Breast epithelium (tissue), 4 donors: ENCODE data around the gene PDLIM3. TPM values are rescaled to one million over a fixed set of nuclear protein-coding genes. Genes with fewer than 3 reads are reported as not detected.

ENCODE experiments used
- DNase-seq, 2 donors: peaks; one replicate each; pipeline ENCODE4 v3.0.0-alpha.2; 2019; ENCODE audit warnings: low spot score in 2 of 2
- H3K27ac ChIP-seq, 2 donors: fragments of 200-600 bp; sonication (generic) in 1 of 2; one replicate each; pipeline ENCODE4 v1.5.1; 2016 to 2019; ENCODE audit warnings: mild to moderate bottlenecking in 1 of 2
- H3K27me3 ChIP-seq, 2 donors: fragments of 200-600 bp; sonication (generic) in 1 of 2; one replicate each; pipeline versions ENCODE4 v1.5.1 to v1.6.0; 2017 to 2019; ENCODE audit warnings: control low read depth in 1 of 2, mild to moderate bottlenecking in 1 of 2
- H3K36me3 ChIP-seq: fragments of 200-600 bp; one replicate; pipeline ENCODE4 v1.5.1; 2019
- H3K4me1 ChIP-seq, 2 donors: fragments of 200-600 bp; sonication (generic); one replicate each; pipeline ENCODE4 v1.5.1; 2016 to 2019; ENCODE audit warnings: control low read depth in 1 of 2
- H3K4me3 ChIP-seq, 3 donors: fragments of 200-600 bp; sonication (generic); 1 replicate in 2 of 3; 2 replicates in 1 of 3; pipeline ENCODE4 v1.5.1; 2016 to 2019; ENCODE audit warnings: mild to moderate bottlenecking in 3 of 3, moderate library complexity in 2 of 3
- H3K9me3 ChIP-seq, 2 donors: fragments of 200-600 bp; sonication (generic) in 1 of 2; one replicate each; pipeline ENCODE4 v1.5.1; 2016 to 2019; ENCODE audit warnings: control low read depth in 1 of 2
- POLR2A ChIP-seq: fragments of 450-650 bp; IDR thresholded peaks from one replicate; pipeline ENCODE4 v1.6.1; 2016; ENCODE audit warnings: antibody characterized with exemption, mild to moderate bottlenecking, moderate library complexity
- POLR2AphosphoS5 ChIP-seq, 3 donors: sonication (generic); formaldehyde crosslinking; IDR thresholded peaks; one replicate each; pipeline ENCODE4 v1.6.1; 2017; ENCODE audit warnings: antibody characterized with exemption in 3 of 3
- intact Hi-C: fragments of 100-400 bp; cut with DNase I; formaldehyde crosslinking; loops from one replicate; pipeline ENCODE4 v1.15.1; 2023; ENCODE audit warnings: low total_unique reads
- total RNA-seq, 3 donors: library from RNA; depleted of rRNA; stranded (reverse); fragments of >200 nt; gene quantifications; one replicate each; pipeline ENCODE4 v1.1.0, GENCODE V29; 2016
- TF ChIP-seq, protein P1 (sequence below), 3 donors: fragments of 450-650 bp; IDR thresholded peaks; one replicate each; pipeline ENCODE4 v1.5.1; 2016 to 2017; ENCODE audit warnings: antibody characterized with exemption in 3 of 3, mild to moderate bottlenecking in 3 of 3, moderate library complexity in 3 of 3

Gene PDLIM3
- total RNA-seq, 3 donors from 2014 or later, result 25.3 to 181 (median 175) TPM

DNA sequence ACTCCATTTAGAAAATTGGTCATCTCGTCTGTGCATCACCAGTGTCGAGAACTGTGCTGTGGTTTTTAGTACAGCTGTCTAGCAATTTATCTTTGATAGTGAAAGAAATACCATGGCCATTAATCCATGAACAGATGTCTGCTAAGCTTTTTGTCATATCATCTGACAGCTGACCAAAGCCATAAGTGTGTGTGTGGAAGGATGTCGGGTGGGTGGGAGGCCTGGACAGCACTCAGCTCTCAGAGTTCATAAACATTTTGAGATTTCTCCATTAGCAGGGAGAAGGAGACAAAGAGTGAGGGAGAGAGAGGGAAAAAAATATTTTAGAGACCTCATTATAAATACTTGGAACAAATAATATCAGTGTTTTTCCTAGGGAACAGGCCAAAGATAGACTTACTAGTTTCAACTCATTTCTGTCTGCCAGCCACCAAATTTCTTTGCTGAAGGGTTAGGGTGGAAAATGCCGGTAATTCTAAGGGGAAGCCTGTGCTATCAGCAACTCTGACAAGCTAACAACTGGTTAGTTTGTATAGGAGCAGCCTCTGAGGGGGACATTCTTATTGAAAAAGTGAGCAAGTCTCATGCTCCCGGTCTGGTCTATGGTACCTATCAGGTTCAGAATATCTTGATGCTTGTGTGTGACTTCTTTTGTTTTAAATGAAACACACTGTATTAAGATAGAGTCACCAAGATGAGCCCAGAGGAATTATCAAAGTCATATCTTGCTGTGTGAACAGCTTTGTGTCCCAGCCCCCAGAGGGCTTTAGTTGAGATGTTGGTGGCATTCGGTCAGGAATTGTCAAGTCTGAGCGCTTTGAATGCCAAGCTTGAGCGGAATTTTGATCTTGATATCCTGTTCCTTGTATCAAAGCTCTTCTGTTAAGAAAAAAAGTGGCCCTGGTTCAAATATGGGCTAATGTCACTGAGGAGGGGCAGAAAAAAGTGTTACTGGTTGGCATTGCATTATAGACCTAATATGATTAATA is 41.9 kb upstream of the PDLIM3 start:
- TF ChIP-seq POLR2A (no peak), POLR2AphosphoS5 (IDR thresholded peaks at IDR 0.05) (no peak)
- TF ChIP-seq, protein P1, sequence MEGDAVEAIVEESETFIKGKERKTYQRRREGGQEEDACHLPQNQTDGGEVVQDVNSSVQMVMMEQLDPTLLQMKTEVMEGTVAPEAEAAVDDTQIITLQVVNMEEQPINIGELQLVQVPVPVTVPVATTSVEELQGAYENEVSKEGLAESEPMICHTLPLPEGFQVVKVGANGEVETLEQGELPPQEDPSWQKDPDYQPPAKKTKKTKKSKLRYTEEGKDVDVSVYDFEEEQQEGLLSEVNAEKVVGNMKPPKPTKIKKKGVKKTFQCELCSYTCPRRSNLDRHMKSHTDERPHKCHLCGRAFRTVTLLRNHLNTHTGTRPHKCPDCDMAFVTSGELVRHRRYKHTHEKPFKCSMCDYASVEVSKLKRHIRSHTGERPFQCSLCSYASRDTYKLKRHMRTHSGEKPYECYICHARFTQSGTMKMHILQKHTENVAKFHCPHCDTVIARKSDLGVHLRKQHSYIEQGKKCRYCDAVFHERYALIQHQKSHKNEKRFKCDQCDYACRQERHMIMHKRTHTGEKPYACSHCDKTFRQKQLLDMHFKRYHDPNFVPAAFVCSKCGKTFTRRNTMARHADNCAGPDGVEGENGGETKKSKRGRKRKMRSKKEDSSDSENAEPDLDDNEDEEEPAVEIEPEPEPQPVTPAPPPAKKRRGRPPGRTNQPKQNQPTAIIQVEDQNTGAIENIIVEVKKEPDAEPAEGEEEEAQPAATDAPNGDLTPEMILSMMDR (IDR thresholded peaks at IDR 0.05), result no peak
- no peak overlapping the region for H3K27ac ChIP-seq
- H3K27me3 ChIP-seq, result no peaks in the 10 kb centered on the region
- intact Hi-C loops, result no loop called here
- H3K36me3 ChIP-seq, result no peaks in the 10 kb centered on the region
- H3K4me1 ChIP-seq, result no peaks in the 10 kb centered on the region
- DNase-seq, result no peak
- no peak overlapping the region for H3K4me3 ChIP-seq
- H3K9me3 ChIP-seq, result no peaks in the 10 kb centered on the region

DNA sequence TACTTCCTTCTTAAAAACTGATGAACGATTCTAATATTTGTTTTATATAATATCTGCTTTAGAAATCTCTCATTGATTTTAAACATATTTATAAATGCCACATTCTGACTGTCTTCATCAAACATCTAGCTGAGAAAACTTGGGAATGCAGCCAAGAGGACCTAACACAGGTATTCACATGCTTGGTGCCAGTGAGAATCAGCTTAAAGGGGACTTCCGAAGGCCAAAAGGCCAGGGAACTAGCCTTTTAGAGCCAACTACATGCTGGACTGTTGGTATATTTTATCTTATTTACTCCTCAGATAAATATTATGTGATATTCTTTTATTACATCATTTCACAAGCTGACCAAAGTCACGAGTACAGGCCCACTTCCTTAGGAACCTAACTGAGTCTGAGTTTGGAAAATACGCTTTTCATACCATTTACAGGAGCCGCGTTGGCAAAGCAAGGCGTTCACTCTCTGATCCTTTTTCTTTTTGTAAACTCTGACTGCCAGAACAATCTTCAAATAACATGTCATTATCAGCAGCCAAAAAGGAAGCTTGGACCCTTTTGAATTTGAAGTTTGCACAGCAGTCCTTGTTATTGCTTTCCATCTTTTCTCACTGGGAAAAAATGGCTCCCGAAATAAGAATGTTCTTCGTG is 41.1 kb upstream of the PDLIM3 start:
- H3K9me3 ChIP-seq, result no peaks in the 10 kb centered on the region

DNA sequence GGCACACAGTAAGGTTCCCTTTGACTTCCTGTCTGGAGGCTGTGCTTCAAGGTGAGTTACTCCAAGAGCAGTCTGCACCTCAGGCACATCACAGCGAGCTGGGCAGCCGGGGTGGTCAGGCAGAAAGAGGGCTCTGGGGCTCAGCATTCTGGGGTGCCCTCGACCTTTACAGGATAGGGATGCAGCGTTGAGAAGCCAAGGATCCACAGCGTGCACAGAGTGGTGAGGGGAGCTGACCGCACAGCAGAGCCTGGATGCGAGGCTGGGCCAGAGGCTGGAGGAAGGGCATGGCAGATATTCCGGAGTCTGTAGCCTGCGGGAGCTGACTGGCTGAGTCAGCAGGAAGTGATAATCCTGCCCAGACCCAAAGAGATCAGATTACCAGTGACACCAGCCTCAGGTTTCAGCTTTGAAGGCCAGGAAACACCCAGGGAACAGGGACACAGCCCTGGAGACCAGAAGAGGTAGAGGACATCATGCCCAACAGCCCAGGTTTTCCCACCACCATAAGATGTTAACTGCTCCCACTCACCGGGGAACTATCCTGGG is 38.4 kb upstream of the PDLIM3 start:
- no peak for DNase-seq
- Histone ChIP-seq H3K36me3 (no peaks in the 10 kb centered on the region), H3K4me1 (no peaks in the 10 kb centered on the region), H3K27me3 (no peaks in the 10 kb centered on the region), H3K27ac (no peak overlapping the region), H3K9me3 (no peaks in the 10 kb centered on the region), H3K4me3 (no peak overlapping the region)
- TF ChIP-seq POLR2A, result no peak
- no peak for TF ChIP-seq POLR2AphosphoS5 (IDR thresholded peaks at IDR 0.05)
- TF ChIP-seq, protein P1 (IDR thresholded peaks at IDR 0.05), result no peak
- intact Hi-C loops, result no loop called here

More for the DNA sequence above, 41.1 kb upstream of the PDLIM3 start:
- H3K27me3 ChIP-seq, result no peaks in the 10 kb centered on the region
- no peaks in the 10 kb centered on the region for H3K4me1 ChIP-seq
- peak overlapping the region in 1 of 2 donors; percentile 36 for H3K27ac ChIP-seq
- H3K36me3 ChIP-seq, result no peaks in the 10 kb centered on the region
- no peak overlapping the region for H3K4me3 ChIP-seq
- TF ChIP-seq, protein P1 (IDR thresholded peaks at IDR 0.05), result no peak
- TF ChIP-seq POLR2AphosphoS5 (IDR thresholded peaks at IDR 0.05) (no peak), POLR2A (no peak)
- DNase-seq, result no peak
- intact Hi-C loops, result no loop called here

DNA sequence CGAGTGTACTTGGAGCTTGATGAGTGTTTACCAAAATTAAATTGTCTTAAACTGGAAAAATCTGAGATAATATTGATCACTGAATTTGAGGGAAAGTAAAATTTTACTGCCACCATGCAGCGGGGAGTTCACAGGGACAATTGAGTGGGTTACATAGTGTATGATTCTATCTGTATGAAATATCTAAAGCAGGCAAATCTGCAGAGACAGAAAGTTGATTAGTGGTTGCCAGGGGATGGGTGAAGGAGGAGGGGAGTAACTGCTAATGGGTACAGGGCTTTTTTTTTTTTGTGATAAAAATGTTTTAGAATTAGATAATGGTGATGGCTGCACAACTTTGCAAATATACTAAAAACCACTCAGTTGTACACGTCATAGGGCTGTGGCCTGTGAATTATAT is 35.4 kb upstream of the PDLIM3 start:
- TF ChIP-seq, protein P1 (IDR thresholded peaks at IDR 0.05), result no peak
- TF ChIP-seq POLR2A (no peak), POLR2AphosphoS5 (IDR thresholded peaks at IDR 0.05) (no peak)
- Histone ChIP-seq H3K4me3 (no peak overlapping the region), H3K36me3 (no peaks in the 10 kb centered on the region), H3K4me1 (no peaks in the 10 kb centered on the region), H3K27ac (peak overlapping the region in 1 of 2 donors; percentile 19), H3K9me3 (no peaks in the 10 kb centered on the region), H3K27me3 (no peaks in the 10 kb centered on the region)
- no peak for DNase-seq
- intact Hi-C loops, result no loop called here
